Thoracic aorta (tissue), 2 donors: Measurements from ENCODE around the gene FAM117B. TPM values are rescaled to one million over a fixed set of nuclear protein-coding genes. Genes with fewer than 3 reads are reported as not detected.

Experiments
- ATAC-seq: fragments of 150-250 bp; one replicate; pipeline ENCODE4 v1.8.0; 2017; ENCODE audit warnings: low read depth; ENCODE audit not compliant: insufficient number of reproducible peaks, low FRiP score
- DNase-seq: peaks from one replicate; pipeline ENCODE4 v3.0.0-alpha.2; 2020; ENCODE audit warnings: low spot score
- H3K27ac ChIP-seq, 2 donors: fragments of 200-600 bp; sonication (generic); 1 replicate in 1 of 2; 2 replicates in 1 of 2; pipeline ENCODE4 v1.5.1; 2016; ENCODE audit warnings: mild to moderate bottlenecking in 2 of 2, moderate library complexity in 2 of 2
- H3K27me3 ChIP-seq: fragments of 200-600 bp; sonication (generic); replicated peaks from 2 replicates; pipeline ENCODE4 v1.6.0; 2016; ENCODE audit warnings: mild to moderate bottlenecking; ENCODE audit not compliant: insufficient read depth
- H3K36me3 ChIP-seq: fragments of 200-600 bp; sonication (generic); one replicate; pipeline ENCODE4 v1.5.1; 2016
- H3K4me1 ChIP-seq, 2 donors: fragments of 200-600 bp; sonication (generic); 1 replicate in 1 of 2; 2 replicates in 1 of 2; pipeline versions ENCODE4 v1.5.1 to v1.6.0; 2016; ENCODE audit warnings: low read depth in 2 of 2, mild to moderate bottlenecking in 1 of 2; ENCODE audit not compliant: control insufficient read depth in 1 of 2
- H3K4me3 ChIP-seq: fragments of 200-600 bp; sonication (generic); 2 replicates; pipeline ENCODE4 v1.5.1; 2016; ENCODE audit warnings: mild to moderate bottlenecking
- H3K9me3 ChIP-seq: fragments of 200-600 bp; sonication (generic); 2 replicates; pipeline ENCODE4 v1.5.1; 2016
- total RNA-seq, 2 donors: library from RNA; depleted of rRNA; stranded (reverse); fragments of >200 nt; gene quantifications; one replicate each; pipeline versions ENCODE4 v1.1.0 to v1.2.3, GENCODE V29; 2016
- TF ChIP-seq, protein P1 (sequence below): fragments of 200-600 bp; sonication (generic); IDR thresholded peaks from one replicate; pipeline ENCODE4 v1.5.1; 2019; ENCODE audit warnings: antibody characterized with exemption

Gene FAM117B
- total RNA-seq, 2 donors from 2014 or later = 5.3 to 5.6 TPM

DNA sequence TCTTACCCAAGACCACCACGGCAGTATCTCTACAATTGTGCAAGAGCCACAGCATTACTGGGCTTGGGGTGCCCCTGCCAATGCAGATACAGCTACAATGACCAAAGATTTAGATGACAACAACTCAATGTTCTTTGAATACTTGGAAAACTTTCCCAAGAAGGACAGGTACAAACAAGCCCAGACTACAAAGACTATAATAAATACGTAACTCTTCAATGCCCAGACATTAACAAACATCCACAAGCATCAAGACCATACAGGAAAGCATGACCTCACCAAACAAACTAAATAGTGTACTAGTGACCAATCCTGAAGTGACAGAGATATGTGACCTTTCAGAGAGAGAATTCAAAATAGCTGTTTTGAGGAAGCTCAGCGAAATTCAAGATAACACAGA lies 174.0 kb downstream of the FAM117B start:
- H3K4me3 ChIP-seq = no peak overlapping the region
- H3K4me1 ChIP-seq = peaks cover 17 to 38% of the 10 kb centered on the region in 2 donors
- H3K27ac ChIP-seq = no peak overlapping the region
- TF ChIP-seq, protein P1, sequence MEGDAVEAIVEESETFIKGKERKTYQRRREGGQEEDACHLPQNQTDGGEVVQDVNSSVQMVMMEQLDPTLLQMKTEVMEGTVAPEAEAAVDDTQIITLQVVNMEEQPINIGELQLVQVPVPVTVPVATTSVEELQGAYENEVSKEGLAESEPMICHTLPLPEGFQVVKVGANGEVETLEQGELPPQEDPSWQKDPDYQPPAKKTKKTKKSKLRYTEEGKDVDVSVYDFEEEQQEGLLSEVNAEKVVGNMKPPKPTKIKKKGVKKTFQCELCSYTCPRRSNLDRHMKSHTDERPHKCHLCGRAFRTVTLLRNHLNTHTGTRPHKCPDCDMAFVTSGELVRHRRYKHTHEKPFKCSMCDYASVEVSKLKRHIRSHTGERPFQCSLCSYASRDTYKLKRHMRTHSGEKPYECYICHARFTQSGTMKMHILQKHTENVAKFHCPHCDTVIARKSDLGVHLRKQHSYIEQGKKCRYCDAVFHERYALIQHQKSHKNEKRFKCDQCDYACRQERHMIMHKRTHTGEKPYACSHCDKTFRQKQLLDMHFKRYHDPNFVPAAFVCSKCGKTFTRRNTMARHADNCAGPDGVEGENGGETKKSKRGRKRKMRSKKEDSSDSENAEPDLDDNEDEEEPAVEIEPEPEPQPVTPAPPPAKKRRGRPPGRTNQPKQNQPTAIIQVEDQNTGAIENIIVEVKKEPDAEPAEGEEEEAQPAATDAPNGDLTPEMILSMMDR = no peak
- no peak for DNase-seq
- no peaks in the 10 kb centered on the region for H3K9me3 ChIP-seq
- H3K36me3 ChIP-seq = no peaks in the 10 kb centered on the region
- no peak for ATAC-seq
- H3K27me3 ChIP-seq = no peaks in the 10 kb centered on the region

DNA sequence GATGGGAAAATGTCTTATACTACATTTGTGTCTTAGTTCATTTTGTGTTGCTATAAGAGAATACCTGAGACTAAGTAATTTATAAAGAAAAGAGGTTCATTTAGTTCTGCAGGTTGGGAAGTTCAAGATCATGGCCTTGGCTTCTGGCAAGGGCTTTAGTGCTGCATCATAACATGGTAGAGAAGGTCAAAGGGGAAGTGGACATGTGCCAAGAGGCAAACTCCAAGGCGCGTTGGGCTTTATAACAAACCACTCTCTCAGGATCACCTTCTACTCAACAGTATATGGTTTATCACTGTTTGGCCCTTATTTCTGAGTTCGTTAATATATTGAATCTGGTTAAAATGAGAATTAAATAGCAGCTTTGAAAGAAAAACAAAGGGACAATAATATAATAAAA lies 178.6 kb downstream of the FAM117B start:
- no peaks in the 10 kb centered on the region for H3K9me3 ChIP-seq
- peak overlapping the region; percentile 54 to 77 for H3K27ac ChIP-seq
- H3K36me3 ChIP-seq = no peaks in the 10 kb centered on the region
- H3K4me1 ChIP-seq = peaks cover 9 to 31% of the 10 kb centered on the region in 2 donors
- TF ChIP-seq, protein P1 = no peak
- ATAC-seq = no peak
- no peak for DNase-seq
- H3K4me3 ChIP-seq = no peak overlapping the region
- H3K27me3 ChIP-seq = no peaks in the 10 kb centered on the region

DNA sequence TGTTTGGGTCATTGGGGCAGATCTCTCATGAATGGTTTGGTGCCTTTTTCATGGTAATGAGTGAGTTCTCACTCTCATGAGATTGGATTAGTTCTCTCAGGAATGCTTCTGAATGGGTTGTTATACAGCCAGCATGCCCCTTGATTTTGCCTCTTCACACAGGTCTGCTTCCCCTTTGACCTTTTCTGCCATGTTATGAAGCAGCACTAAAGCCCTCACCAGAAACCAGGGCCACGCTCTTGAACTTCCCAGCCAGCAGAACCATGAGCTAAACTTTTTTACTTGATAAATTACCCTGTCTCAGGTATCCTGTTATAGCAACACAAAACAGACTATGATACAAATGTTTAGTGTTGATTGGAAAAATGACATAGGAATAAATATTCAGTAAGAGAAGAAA lies 179.5 kb downstream of the FAM117B start:
- peak overlapping the region; percentile 54 to 77 for H3K27ac ChIP-seq
- ATAC-seq (no peak), DNase-seq (no peak)
- H3K27me3 ChIP-seq = no peaks in the 10 kb centered on the region
- peaks cover 9 to 27% of the 10 kb centered on the region in 2 donors for H3K4me1 ChIP-seq
- H3K9me3 ChIP-seq = no peaks in the 10 kb centered on the region
- TF ChIP-seq, protein P1 = no peak
- no peaks in the 10 kb centered on the region for H3K36me3 ChIP-seq
- H3K4me3 ChIP-seq = no peak overlapping the region

DNA sequence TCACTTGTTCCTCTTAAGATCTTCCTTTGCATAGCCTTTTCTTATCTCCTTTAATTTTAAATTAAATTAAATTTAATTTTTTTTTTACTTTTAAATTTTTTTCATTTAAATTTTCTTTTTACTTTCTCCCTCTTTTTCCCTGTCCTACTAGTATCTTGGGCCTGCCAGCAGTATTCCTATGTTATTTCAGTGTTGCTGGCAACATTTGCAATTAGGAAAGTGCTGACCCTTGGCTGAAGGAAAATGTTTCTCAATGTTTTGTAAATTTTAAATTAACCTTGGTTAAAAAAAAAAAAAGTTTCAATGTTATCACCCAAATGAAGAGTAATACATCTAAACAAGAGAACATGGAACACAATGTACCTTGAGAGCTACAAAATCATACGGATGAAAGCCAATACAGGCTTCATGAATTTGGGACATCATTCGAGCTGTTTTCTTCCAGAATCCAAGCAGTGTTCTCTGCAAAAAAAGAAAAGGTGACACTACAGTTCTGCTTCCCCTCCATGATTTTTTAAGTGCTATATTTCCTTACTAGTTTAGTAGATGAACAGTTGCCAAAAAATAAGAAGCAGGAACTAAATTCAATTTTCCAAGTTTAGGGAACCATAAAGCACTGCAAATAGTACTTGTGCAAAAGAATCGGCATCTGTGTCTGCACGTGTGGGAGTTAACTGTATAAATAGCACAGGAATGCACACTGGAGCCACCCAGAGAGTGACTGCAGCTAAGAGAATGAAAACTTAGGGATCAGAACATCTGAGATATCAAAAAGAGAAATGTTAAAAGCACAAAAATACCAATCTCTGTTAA lies 181.0 kb downstream of the FAM117B start:
- Histone ChIP-seq H3K9me3 (no peaks in the 10 kb centered on the region), H3K4me1 (peaks cover 9 to 27% of the 10 kb centered on the region in 2 donors), H3K4me3 (peak overlapping the region; percentile 19), H3K27me3 (no peaks in the 10 kb centered on the region), H3K27ac (peak overlapping the region; percentile 74 to 77), H3K36me3 (no peaks in the 10 kb centered on the region)
- TF ChIP-seq, protein P1 = no peak
- ATAC-seq (no peak), DNase-seq (no peak)

DNA sequence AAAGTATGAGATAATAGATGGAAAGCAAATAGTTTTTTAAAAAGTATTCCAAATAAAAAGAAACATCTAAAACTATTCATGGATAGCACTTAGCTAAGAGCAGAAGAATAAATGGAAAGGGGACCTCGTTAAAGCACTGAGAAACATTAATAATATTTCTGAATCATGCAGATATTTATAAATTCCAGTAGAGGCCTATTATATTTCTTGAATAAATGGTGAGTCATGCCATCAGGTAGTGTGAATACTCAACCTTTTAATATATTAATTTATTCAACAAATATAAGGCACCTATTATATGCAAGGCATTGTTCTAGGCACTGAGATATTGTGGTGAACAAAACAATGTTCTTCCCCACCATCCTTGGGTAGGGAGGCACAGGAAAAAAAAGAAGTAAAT lies 183.0 kb downstream of the FAM117B start:
- H3K4me1 ChIP-seq = peaks cover 9 to 27% of the 10 kb centered on the region in 2 donors
- H3K4me3 ChIP-seq = no peak overlapping the region
- no peaks in the 10 kb centered on the region for H3K36me3 ChIP-seq
- H3K27me3 ChIP-seq = no peaks in the 10 kb centered on the region
- ATAC-seq = no peak
- TF ChIP-seq, protein P1 = no peak
- no peaks in the 10 kb centered on the region for H3K9me3 ChIP-seq
- no peak for DNase-seq
- H3K27ac ChIP-seq = peak overlapping the region in 1 of 2 donors; percentile 20
